H9 (cell line): ENCODE data around the gene FOLR2. TPM values are rescaled to one million over a fixed set of nuclear protein-coding genes. Genes with fewer than 3 reads are reported as not detected.

ENCODE experiments used
- DNase-seq: peaks from one replicate; pipeline ENCODE4 v3.0.0-alpha.2; 2017
- H2AFZ ChIP-seq: one replicate; pipeline ENCODE4 v1.6.1; 2013; ENCODE audit warnings: mild to moderate bottlenecking, low read length, control low read depth, moderate library complexity
- H2AK5ac ChIP-seq: 2 replicates; pipeline ENCODE4 v1.6.1; 2013; ENCODE audit warnings: low read length, control low read depth, mixed read lengths; ENCODE audit not compliant: insufficient read length
- H2BK120ac ChIP-seq: one replicate; pipeline ENCODE4 v1.6.1; 2013; ENCODE audit warnings: low read depth, mild to moderate bottlenecking, low read length, control low read depth, inconsistent platforms; ENCODE audit not compliant: poor library complexity, severe bottlenecking
- H2BK12ac ChIP-seq: 2 replicates; pipeline ENCODE4 v1.6.1; 2013; ENCODE audit warnings: low read length, control low read depth, mixed read lengths, low read depth; ENCODE audit not compliant: insufficient read length
- H2BK15ac ChIP-seq: 2 replicates; pipeline ENCODE4 v1.6.1; 2013; ENCODE audit warnings: low read depth, low read length, control low read depth
- H2BK20ac ChIP-seq: one replicate; pipeline ENCODE4 v1.6.1; 2013; ENCODE audit warnings: low read depth, mild to moderate bottlenecking, low read length, control low read depth, inconsistent platforms; ENCODE audit not compliant: poor library complexity, severe bottlenecking
- H2BK5ac ChIP-seq: 2 replicates; pipeline ENCODE4 v1.6.1; 2013; ENCODE audit warnings: low read length, control low read depth, mixed read lengths; ENCODE audit not compliant: insufficient read length
- H3K14ac ChIP-seq: 2 replicates; pipeline ENCODE4 v1.6.1; 2013; ENCODE audit warnings: low read length, control low read depth; ENCODE audit not compliant: insufficient read depth
- H3K18ac ChIP-seq: 2 replicates; pipeline ENCODE4 v1.6.1; 2013; ENCODE audit warnings: low read depth, mild to moderate bottlenecking, mixed read lengths, low read length, control low read depth; ENCODE audit not compliant: insufficient read length
- H3K23ac ChIP-seq: 2 replicates; pipeline ENCODE4 v1.6.1; 2013; ENCODE audit warnings: low read length, control low read depth, mixed read lengths, low read depth; ENCODE audit not compliant: insufficient read length
- H3K23me2 ChIP-seq: 2 replicates; pipeline ENCODE4 v1.6.1; 2013; ENCODE audit warnings: low read depth, mild to moderate bottlenecking, mixed read lengths, low read length, control low read depth; ENCODE audit not compliant: insufficient read length, poor library complexity, severe bottlenecking
- H3K27ac ChIP-seq: 2 replicates; pipeline ENCODE4 v1.5.1; 2013; ENCODE audit warnings: low read length, control low read depth, mixed read lengths, low read depth; ENCODE audit not compliant: insufficient read length
- H3K27me3 ChIP-seq: 2 replicates; pipeline ENCODE4 v1.6.1; 2013; ENCODE audit warnings: low read length, control low read depth, inconsistent platforms; ENCODE audit not compliant: insufficient read depth
- H3K4ac ChIP-seq: 2 replicates; pipeline ENCODE4 v1.6.1; 2013; ENCODE audit warnings: low read depth, mild to moderate bottlenecking, control low read depth, inconsistent platforms, low read length, moderate library complexity
- H3K4me1 ChIP-seq: 2 replicates; pipeline ENCODE4 v1.6.1; 2013; ENCODE audit warnings: low read length, control low read depth, inconsistent platforms; ENCODE audit not compliant: insufficient read depth
- H3K4me2 ChIP-seq: 2 replicates; pipeline ENCODE4 v1.6.1; 2013; ENCODE audit warnings: low read length, control low read depth, mixed read lengths; ENCODE audit not compliant: insufficient read length, insufficient read depth
- H3K56ac ChIP-seq: 2 replicates; pipeline ENCODE4 v1.6.1; 2013; ENCODE audit warnings: low read depth, mild to moderate bottlenecking, mixed read lengths, low read length, control low read depth; ENCODE audit not compliant: insufficient read length
- H3K79me1 ChIP-seq: 2 replicates; pipeline ENCODE4 v1.6.1; 2013; ENCODE audit warnings: low read depth, mild to moderate bottlenecking, moderate library complexity, low read length, control low read depth, inconsistent platforms; ENCODE audit not compliant: insufficient read depth, poor library complexity, severe bottlenecking
- H3K79me2 ChIP-seq: 2 replicates; pipeline ENCODE4 v1.6.1; 2013; ENCODE audit warnings: low read length, control low read depth, inconsistent platforms; ENCODE audit not compliant: insufficient read depth
- H3K9ac ChIP-seq: 2 replicates; pipeline ENCODE4 v1.6.1; 2013; ENCODE audit warnings: low read length, control low read depth, mixed read lengths; ENCODE audit not compliant: insufficient read length; ENCODE audit errors: extremely low read depth
- H3K9me3 ChIP-seq: one replicate; pipeline ENCODE4 v1.6.1; 2013; ENCODE audit warnings: low read depth, low read length, inconsistent platforms; ENCODE audit not compliant: control insufficient read depth
- H3T11ph ChIP-seq: one replicate; pipeline ENCODE4 v1.6.1; 2013; ENCODE audit warnings: mild to moderate bottlenecking, low read length, control low read depth, inconsistent platforms
- H4K20me1 ChIP-seq: one replicate; pipeline ENCODE4 v1.6.1; 2013; ENCODE audit not compliant: control insufficient read depth, insufficient read length, insufficient read depth
- H4K5ac ChIP-seq: 2 replicates; pipeline ENCODE4 v1.6.1; 2013; ENCODE audit warnings: low read depth, mild to moderate bottlenecking, mixed read lengths, low read length, control low read depth; ENCODE audit not compliant: insufficient read length
- H4K8ac ChIP-seq: replicated peaks from 2 replicates; pipeline ENCODE4 v1.6.1; 2013; ENCODE audit warnings: low read length, control low read depth, mixed read lengths, low read depth; ENCODE audit not compliant: insufficient read length
- H4K91ac ChIP-seq: 2 replicates; pipeline ENCODE4 v1.6.1; 2013; ENCODE audit warnings: low read depth, mild to moderate bottlenecking, moderate library complexity, mixed read lengths, low read length, control low read depth; ENCODE audit not compliant: insufficient read length
- H3K27ac Mint-ChIP-seq, 3 experiments: 2 replicates in 2 of 3; 3 replicates in 1 of 3; pipeline ENCODE4 v1.8.0; 2020 to 2021; ENCODE audit warnings: mixed read lengths in 3 of 3, mild to moderate bottlenecking in 1 of 3, moderate library complexity in 1 of 3
- H3K27me3 Mint-ChIP-seq: 2 replicates; pipeline ENCODE4 v1.8.0; 2021; ENCODE audit warnings: low read depth, mild to moderate bottlenecking, moderate library complexity, mixed read lengths
- H3K36me3 Mint-ChIP-seq, 3 experiments: 2 replicates in 2 of 3; 3 replicates in 1 of 3; pipeline ENCODE4 v1.8.0; 2020 to 2021; ENCODE audit warnings: low read depth in 3 of 3, mixed read lengths in 3 of 3; ENCODE audit not compliant: insufficient read depth in 1 of 3
- H3K4me1 Mint-ChIP-seq, 2 experiments: 2 replicates each; pipeline ENCODE4 v1.8.0; 2020; ENCODE audit warnings: mixed read lengths in 2 of 2
- H3K4me3 Mint-ChIP-seq, 2 experiments: 2 replicates in 1 of 2; 3 replicates in 1 of 2; pipeline ENCODE4 v1.8.0; 2020 to 2021; ENCODE audit warnings: mild to moderate bottlenecking in 2 of 2, mixed read lengths in 2 of 2, moderate library complexity in 1 of 2
- H3K9me3 Mint-ChIP-seq, 2 experiments: 2 replicates in 1 of 2; 3 replicates in 1 of 2; pipeline ENCODE4 v1.8.0; 2020; ENCODE audit warnings: mild to moderate bottlenecking in 2 of 2, mixed read lengths in 2 of 2, moderate library complexity in 1 of 2
- CTCF ChIP-seq: fragments of 200-600 bp; sonication (generic); conservative IDR thresholded peaks from 3 replicates; pipeline ENCODE4 v1.8.0; 2021; ENCODE audit warnings: antibody characterized with exemption, mild to moderate bottlenecking
- WGBS: extraction: QIAGEN DNeasy Blood & Tissue Kit; methylation state at CpG from one replicate; pipeline ENCODE4 v1.1.7; 2013; ENCODE audit warnings: missing lambda C conversion rate, low lambda C conversion rate, mixed read lengths; ENCODE audit not compliant: insufficient read length; ENCODE audit errors: extremely low coverage; 5-methylcytosine and 5-hydroxymethylcytosine counted together
- total RNA-seq: library from RNA; stranded (reverse); gene quantifications from 2 replicates; pipeline ENCODE4 v1.2.1, GENCODE V29; 2021

Gene FOLR2
- total RNA-seq, 1 experiment from 2014 or later: not detected

- Histone ChIP-seq H3K9ac (no peak overlapping the region), H3K4me1 (no peaks in the 10 kb centered on the region), H4K20me1 (peaks cover 2% of the 10 kb centered on the region), H2BK12ac (no peak overlapping the region), H3K27ac (no peak overlapping the region), H3K27me3 (no peaks in the 10 kb centered on the region), H3K4me2 (no peak overlapping the region), H2AFZ (no peak overlapping the region), H3K56ac (no peak overlapping the region), H2BK20ac (no peak overlapping the region), H3K9me3 (no peaks in the 10 kb centered on the region), H3K79me2 (no peaks in the 10 kb centered on the region), H3K23me2 (no peaks in the 10 kb centered on the region), H3K23ac (no peak overlapping the region), H3K4ac (no peak overlapping the region), H2BK120ac (no peak overlapping the region), H2AK5ac (no peak overlapping the region), H3T11ph (no peak overlapping the region), H4K5ac (no peak overlapping the region), H4K8ac (no peak overlapping the region), H3K79me1 (no peaks in the 10 kb centered on the region), H2BK15ac (no peak overlapping the region), H3K14ac (no peak overlapping the region), H4K91ac (no peak overlapping the region), H3K18ac (no peak overlapping the region), H2BK5ac (no peak overlapping the region)
- no peak for TF ChIP-seq CTCF
- H3K27ac Mint-ChIP-seq: no peak overlapping the region; a peak in 1 of 7 replicates
- no peaks in the 10 kb centered on the region for H3K27me3 Mint-ChIP-seq
- H3K9me3 Mint-ChIP-seq: no peaks in the 10 kb centered on the region
- peaks cover 41 to 94% (median 90%) of the 10 kb centered on the region in 3 experiments; a peak in 6 of 7 replicates for H3K36me3 Mint-ChIP-seq
- WGBS: no CpG with 5 or more reads among the region's 9 CpGs
- DNase-seq: no peak
- no peak overlapping the region for H3K4me3 Mint-ChIP-seq
- peaks cover 3 to 4% of the 10 kb centered on the region in 2 experiments; a peak in 3 of 4 replicates for H3K4me1 Mint-ChIP-seq
Measured at GRCh38 chr11:72231396-72232259, 15.0 kb downstream of the FOLR2 start.
